Retinal pigment epithelial cell (primary cell): ENCODE data around the gene FA2H.

Source experiments
- DNase-seq: peaks from one replicate; pipeline ENCODE4 v3.0.0-alpha.2; 2010; ENCODE audit warnings: low read depth
- H3K4me3 ChIP-seq: 2 replicates; pipeline ENCODE4 v1.5.1; 2011; ENCODE audit warnings: mild to moderate bottlenecking, low read length, control low read depth, moderate library complexity
- TF ChIP-seq, protein P1 (sequence below): conservative IDR thresholded peaks from 2 replicates; pipeline ENCODE4 v1.5.1; 2011; ENCODE audit warnings: low read depth, low read length, control low read depth, inconsistent platforms

FA2H gene

DNA sequence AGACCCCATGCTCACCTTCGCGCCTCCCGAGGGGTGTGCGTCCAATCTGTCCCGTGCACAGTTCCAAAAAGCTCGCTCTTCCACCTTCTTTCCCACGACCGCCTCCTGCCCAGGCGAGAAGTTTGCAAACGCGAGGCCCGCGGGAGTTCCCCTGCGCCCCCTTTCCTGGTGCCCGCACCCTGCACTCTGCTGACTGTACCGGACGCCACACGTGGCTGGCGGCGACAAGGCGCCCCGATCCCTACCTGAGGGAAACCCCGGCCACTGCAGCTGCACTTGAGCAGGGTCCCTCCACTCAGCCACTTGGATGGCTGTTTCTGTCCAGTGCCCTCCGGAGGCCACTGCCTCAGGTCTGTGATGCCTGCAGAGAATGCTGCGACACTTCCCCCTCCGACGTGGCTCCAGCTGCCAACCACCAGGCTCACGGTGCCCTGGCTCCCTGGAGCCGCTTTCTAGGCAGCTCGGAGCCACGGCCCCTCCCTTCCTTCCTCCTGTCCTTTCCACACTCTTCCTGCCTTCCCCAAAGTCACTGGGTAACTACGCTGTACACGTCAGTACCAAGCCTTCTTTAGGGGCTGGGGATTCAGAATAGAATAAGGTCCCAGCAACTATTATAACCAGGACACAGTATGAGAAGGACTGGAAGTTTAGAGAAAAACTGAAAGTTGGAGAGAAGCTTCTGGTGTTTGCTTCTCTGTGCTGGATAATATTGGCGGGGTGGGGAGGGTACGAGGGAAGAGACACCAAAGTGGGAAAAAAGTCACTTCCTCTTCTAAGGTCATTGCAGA, 74.0 kb downstream of the FA2H start, which contains the start of gene MLKL:
MLKL (minus strand) TSS at position 425 of the 788 bp plus-strand sequence. CDS start 5,105 bp downstream, outside the sequence.
- H3K4me3 ChIP-seq, result peak within 1 kb of the TSS; percentile 76
- no peak for DNase-seq
- TF ChIP-seq, protein P1, sequence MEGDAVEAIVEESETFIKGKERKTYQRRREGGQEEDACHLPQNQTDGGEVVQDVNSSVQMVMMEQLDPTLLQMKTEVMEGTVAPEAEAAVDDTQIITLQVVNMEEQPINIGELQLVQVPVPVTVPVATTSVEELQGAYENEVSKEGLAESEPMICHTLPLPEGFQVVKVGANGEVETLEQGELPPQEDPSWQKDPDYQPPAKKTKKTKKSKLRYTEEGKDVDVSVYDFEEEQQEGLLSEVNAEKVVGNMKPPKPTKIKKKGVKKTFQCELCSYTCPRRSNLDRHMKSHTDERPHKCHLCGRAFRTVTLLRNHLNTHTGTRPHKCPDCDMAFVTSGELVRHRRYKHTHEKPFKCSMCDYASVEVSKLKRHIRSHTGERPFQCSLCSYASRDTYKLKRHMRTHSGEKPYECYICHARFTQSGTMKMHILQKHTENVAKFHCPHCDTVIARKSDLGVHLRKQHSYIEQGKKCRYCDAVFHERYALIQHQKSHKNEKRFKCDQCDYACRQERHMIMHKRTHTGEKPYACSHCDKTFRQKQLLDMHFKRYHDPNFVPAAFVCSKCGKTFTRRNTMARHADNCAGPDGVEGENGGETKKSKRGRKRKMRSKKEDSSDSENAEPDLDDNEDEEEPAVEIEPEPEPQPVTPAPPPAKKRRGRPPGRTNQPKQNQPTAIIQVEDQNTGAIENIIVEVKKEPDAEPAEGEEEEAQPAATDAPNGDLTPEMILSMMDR, result no peak

DNA sequence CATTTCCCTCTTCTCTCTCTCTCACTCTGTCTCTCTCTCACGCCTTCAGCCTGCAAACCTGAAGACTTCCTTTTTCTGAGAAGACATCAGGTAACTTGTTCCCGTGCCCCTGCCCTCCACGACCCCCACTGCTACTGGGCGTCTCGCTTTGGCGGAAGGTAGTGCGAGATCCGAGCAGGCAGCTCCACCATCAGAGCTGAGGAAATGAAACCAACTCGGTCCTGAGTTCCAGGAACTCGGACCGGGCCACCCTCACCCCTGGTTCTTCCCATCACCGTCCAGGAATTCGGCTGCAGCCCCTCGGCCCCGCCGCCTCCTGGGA, 74.5 kb downstream of the FA2H start:
- TF ChIP-seq, protein P1, result no peak
- DNase-seq, result no peak
- H3K4me3 ChIP-seq, result peak overlapping the region; percentile 76

DNA sequence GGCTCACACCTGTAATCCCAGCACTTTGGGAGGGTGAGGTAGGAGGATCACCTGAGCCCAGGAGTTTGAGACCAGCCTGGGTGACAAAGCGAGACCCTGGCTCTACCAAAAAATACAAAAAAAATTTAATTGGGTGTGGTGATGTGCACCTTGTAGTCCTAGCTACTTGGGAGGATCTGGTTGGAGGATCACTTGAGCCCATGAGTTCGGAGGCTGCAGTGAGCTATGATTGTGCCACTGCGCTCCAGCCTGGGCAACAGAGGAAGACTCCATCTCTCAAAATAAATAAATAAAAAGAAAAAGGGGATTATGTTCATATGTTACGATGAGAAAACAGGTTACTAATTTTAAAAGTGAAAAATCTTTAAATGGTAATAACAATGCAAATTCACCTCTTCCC, 75.0 kb downstream of the FA2H start:
- TF ChIP-seq, protein P1, result no peak
- no peak for DNase-seq
- peak overlapping the region; percentile 76 for H3K4me3 ChIP-seq

DNA sequence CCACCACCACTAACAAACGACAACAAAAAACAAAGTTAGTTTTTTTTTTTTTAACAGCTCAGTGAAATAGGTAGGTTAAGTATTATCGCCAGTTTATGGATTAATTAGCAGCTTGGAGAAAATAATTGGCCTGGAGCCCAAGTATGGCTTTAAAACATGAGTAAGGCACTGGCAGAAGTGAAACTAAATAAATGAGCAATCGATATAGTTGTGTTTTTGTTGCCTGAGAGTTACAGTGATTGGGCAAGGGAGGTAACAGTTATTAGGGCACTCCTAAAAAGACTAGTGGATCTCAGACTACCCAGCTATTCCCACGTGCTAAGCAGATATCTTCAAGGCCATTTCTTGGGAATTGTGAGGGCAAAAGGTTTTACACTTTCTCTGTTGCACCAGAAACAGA, 76.4 kb downstream of the FA2H start:
- H3K4me3 ChIP-seq, result no peak overlapping the region
- DNase-seq, result no peak

DNA sequence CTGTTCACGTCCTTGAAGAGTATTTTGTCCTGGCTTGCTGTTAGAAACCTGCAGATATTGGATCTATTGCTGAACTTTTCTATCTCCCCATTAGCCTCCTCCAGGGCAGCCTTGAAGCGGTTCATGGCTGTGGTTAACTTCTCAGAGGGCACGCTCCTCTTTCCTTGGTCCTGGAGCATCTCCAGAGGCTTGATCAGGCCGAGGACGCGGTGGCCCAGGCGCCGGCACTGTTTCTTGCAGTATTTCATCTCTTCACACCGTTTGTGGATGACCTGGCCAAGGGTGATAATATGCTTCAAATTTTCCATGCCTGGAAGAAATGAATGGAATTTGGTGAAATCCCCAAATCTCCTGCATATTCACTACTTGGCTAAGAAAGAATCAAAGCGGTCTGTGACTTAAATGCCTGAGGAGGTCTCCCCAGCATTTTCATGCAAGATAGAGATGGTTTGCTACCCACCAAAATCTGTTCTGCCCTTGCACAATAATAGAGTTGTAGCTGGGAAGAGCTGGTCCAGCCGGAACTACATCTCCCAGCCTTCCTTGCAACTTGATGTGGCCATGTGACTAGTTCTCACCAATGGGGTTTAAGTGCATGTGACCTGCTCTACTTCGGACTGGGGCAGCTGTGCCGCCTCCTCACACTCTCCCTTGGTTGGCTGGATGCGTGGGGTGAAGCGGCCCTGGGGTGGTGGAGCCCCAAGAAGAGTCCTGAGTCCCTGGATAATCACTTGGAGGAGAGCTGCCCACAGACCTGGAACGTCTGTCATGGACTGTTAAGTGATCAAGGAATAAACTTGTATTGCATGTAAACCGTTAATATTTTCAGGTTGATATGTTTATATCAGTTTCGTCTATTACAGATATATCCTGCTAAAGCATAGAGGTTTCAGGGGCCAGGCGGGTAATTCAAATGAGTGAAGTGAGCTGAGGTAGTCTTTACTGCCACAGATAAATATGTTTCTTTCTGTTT, 78.9 kb downstream of the FA2H start:
- peak overlapping the region; percentile 55 for H3K4me3 ChIP-seq
- peak; percentile 76 for DNase-seq
- TF ChIP-seq, protein P1, result no peak

More for the DNA sequence above, 76.4 kb downstream of the FA2H start:
- TF ChIP-seq, protein P1, result no peak

DNA sequence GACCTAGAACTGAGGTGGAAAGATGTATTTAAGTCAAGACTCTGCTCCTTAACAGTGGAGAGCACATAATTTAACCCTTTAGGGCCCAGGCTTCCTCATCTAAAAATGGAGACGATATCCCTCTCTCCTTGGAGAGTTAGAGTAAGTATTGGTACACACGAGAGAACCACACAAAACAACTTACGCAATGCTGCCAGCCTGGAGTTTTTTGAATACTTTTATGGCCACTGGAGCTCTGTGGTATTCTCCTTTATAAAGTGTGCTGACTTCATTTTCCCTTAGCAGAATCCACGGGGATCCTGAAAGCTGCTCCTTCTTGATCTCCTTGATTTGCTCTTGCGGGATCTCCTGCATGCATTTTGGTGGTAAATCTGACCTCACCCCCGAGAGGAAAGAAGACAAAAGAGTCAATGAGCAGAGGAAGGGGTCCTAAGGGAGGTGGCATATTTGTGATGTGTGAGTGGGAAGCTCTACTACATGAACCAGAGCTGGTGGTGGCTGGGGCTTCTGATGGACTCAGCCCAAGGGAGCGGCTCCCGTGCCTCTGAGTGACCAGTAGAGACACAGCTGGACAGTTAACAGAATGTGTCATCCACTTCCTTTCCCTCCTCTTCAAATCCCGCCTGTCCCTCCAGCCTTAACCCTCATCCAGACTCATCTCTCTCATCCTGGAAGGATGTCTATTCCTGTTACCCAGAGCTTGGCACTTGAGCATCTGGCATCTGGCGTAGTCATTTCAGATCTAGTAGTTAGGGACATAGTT, 83.3 kb downstream of the FA2H start:
- no peak overlapping the region for H3K4me3 ChIP-seq
- DNase-seq, result no peak
- TF ChIP-seq, protein P1, result no peak
